Liver (tissue), 3 donors: ENCODE data around the gene LIX1L.

Experiments
- EGR1 ChIP-seq, 2 donors: IDR thresholded peaks; 2 replicates each; pipeline ENCODE4 v1.6.1; 2016 to 2018; ENCODE audit warnings: antibody characterized with exemption in 2 of 2, low read depth in 2 of 2
- RAD21 ChIP-seq, 2 donors: IDR thresholded peaks; 2 replicates each; pipeline ENCODE4 v1.6.1; 2016; ENCODE audit warnings: antibody characterized with exemption in 2 of 2, mild to moderate bottlenecking in 2 of 2
- REST ChIP-seq: IDR thresholded peaks from 2 replicates; pipeline ENCODE4 v1.6.1; 2016; ENCODE audit warnings: antibody characterized with exemption, mild to moderate bottlenecking
- SP1 ChIP-seq: IDR thresholded peaks from 2 replicates; pipeline ENCODE4 v1.6.1; 2018; ENCODE audit warnings: antibody characterized with exemption, mild to moderate bottlenecking
- YY1 ChIP-seq: IDR thresholded peaks from 2 replicates; pipeline ENCODE4 v1.6.1; 2016; ENCODE audit warnings: antibody characterized with exemption, mild to moderate bottlenecking
- TF ChIP-seq, protein P1 (sequence below): fragments of 150-350 bp; IDR thresholded peaks from 2 replicates; pipeline ENCODE4 v1.5.1; 2017; ENCODE audit warnings: improper control_type of control experiment, low read depth, low read length; ENCODE audit not compliant: missing input control
- TF ChIP-seq, protein P2 (sequence below): IDR thresholded peaks from 2 replicates; pipeline ENCODE4 v1.6.1; 2016; ENCODE audit warnings: antibody characterized with exemption
- donor health status: healthy.
- donor health status: healthy.

DNA sequence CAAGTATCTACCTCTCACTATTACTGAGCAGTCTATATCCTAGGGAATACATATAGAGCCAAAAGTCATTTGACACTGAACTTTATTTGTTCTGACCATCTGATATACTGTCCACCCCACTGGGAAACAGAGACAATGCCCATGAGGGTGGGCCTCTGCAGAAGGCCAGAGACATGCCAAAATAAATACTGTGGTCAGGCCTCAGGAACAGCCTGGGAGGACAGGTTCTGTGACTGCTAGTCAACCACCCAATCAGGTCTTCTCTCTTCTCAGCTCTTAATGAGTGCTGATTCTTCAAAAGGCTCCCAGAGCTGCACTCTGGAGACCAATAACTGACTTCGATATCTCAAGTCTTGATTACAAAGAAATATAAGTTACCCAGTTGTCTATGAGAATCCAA, 66.7 kb downstream of the LIX1L start:
- TF ChIP-seq, protein P1, sequence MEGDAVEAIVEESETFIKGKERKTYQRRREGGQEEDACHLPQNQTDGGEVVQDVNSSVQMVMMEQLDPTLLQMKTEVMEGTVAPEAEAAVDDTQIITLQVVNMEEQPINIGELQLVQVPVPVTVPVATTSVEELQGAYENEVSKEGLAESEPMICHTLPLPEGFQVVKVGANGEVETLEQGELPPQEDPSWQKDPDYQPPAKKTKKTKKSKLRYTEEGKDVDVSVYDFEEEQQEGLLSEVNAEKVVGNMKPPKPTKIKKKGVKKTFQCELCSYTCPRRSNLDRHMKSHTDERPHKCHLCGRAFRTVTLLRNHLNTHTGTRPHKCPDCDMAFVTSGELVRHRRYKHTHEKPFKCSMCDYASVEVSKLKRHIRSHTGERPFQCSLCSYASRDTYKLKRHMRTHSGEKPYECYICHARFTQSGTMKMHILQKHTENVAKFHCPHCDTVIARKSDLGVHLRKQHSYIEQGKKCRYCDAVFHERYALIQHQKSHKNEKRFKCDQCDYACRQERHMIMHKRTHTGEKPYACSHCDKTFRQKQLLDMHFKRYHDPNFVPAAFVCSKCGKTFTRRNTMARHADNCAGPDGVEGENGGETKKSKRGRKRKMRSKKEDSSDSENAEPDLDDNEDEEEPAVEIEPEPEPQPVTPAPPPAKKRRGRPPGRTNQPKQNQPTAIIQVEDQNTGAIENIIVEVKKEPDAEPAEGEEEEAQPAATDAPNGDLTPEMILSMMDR = no peak
- no peak for TF ChIP-seq RAD21 (IDR thresholded peaks at IDR 0.05)
- TF ChIP-seq EGR1 (IDR thresholded peaks at IDR 0.05; ENCODE audit: low read depth in 2 of 2) = no peak
- no peak for TF ChIP-seq YY1
- TF ChIP-seq, protein P2, sequence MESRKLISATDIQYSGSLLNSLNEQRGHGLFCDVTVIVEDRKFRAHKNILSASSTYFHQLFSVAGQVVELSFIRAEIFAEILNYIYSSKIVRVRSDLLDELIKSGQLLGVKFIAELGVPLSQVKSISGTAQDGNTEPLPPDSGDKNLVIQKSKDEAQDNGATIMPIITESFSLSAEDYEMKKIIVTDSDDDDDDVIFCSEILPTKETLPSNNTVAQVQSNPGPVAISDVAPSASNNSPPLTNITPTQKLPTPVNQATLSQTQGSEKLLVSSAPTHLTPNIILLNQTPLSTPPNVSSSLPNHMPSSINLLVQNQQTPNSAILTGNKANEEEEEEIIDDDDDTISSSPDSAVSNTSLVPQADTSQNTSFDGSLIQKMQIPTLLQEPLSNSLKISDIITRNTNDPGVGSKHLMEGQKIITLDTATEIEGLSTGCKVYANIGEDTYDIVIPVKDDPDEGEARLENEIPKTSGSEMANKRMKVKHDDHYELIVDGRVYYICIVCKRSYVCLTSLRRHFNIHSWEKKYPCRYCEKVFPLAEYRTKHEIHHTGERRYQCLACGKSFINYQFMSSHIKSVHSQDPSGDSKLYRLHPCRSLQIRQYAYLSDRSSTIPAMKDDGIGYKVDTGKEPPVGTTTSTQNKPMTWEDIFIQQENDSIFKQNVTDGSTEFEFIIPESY = no peak
- no peak for TF ChIP-seq REST
- TF ChIP-seq SP1 = no peak
